Neural progenitor cell (in vitro differentiated cells): ENCODE data around the gene KRTAP12-4.
"Not testable (repeated sequence)": the region's sequence is repeated elsewhere in the genome, so short reads cannot be mapped to it uniquely, and the experiment has no call there.

ENCODE experiments used
- EZH2 ChIP-seq: fragments of 200-600 bp; sonication (generic); IDR thresholded peaks from 2 replicates; pipeline ENCODE4 v1.6.1; 2017; ENCODE audit warnings: antibody characterized with exemption, mild to moderate bottlenecking, moderate library complexity
- TF ChIP-seq, protein P1 (sequence below): fragments of 200-600 bp; sonication (generic); IDR thresholded peaks from 2 replicates; pipeline ENCODE4 v1.5.1; 2017; ENCODE audit warnings: antibody characterized with exemption, mild to moderate bottlenecking

DNA sequence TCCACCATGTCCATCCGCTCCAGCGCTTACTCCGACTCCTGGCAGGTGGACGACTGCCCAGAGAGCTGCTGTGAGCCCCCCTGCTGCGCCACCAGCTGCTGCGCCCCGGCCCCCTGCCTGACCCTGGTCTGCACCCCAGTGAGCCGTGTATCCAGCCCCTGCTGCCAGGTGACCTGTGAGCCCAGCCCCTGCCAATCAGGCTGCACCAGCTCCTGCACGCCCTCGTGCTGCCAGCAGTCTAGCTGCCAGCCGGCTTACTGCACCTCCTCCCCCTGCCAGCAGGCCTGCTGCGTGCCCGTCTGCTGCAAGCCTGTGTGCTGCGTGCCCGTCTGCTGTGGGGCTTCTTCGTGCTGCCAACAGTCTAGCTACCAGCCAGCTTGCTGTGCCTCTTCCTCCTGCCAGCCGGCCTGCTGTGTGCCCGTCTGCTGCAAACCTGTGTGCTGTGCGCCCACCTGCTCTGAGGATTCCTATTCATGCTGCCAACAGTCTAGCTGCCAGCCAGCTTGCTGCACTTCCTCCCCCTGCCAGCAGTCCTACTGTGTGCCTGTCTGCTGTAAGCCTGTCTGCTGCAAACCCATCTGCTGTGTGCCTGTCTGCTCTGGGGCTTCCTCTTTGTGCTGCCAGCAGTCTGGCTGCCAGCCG is 27.2 kb downstream of the KRTAP12-4 start:
- TF ChIP-seq, protein P1, sequence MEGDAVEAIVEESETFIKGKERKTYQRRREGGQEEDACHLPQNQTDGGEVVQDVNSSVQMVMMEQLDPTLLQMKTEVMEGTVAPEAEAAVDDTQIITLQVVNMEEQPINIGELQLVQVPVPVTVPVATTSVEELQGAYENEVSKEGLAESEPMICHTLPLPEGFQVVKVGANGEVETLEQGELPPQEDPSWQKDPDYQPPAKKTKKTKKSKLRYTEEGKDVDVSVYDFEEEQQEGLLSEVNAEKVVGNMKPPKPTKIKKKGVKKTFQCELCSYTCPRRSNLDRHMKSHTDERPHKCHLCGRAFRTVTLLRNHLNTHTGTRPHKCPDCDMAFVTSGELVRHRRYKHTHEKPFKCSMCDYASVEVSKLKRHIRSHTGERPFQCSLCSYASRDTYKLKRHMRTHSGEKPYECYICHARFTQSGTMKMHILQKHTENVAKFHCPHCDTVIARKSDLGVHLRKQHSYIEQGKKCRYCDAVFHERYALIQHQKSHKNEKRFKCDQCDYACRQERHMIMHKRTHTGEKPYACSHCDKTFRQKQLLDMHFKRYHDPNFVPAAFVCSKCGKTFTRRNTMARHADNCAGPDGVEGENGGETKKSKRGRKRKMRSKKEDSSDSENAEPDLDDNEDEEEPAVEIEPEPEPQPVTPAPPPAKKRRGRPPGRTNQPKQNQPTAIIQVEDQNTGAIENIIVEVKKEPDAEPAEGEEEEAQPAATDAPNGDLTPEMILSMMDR: not testable (repeated sequence)
- not testable (repeated sequence) for TF ChIP-seq EZH2
